ENCODE data around the gene RALGAPA2.

RALGAPA2 gene

DNA sequence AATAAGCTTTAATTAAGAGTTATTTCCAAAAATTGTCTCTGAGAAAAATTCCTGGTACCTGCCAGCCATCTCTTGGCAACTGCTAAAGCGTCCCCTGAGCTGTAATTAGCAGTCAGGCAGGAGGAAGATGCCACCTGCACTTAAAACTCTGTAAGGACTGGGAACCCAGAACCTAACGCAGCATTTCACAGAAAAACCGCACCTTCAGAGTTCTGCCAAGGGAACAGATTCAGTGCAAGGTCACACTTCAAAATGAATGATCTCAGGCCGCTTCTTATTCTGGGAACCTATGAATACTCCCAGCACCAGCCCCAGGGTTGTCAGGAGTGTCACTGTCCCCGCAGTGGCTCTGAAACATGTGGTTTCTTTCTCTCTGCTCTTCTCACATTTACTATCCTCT lies 307.8 kb downstream of the RALGAPA2 start:
- no peak overlapping the region for H3K4me3 ChIP-seq (ENCODE audit: low read depth, low read length)
- TF ChIP-seq, protein P1, sequence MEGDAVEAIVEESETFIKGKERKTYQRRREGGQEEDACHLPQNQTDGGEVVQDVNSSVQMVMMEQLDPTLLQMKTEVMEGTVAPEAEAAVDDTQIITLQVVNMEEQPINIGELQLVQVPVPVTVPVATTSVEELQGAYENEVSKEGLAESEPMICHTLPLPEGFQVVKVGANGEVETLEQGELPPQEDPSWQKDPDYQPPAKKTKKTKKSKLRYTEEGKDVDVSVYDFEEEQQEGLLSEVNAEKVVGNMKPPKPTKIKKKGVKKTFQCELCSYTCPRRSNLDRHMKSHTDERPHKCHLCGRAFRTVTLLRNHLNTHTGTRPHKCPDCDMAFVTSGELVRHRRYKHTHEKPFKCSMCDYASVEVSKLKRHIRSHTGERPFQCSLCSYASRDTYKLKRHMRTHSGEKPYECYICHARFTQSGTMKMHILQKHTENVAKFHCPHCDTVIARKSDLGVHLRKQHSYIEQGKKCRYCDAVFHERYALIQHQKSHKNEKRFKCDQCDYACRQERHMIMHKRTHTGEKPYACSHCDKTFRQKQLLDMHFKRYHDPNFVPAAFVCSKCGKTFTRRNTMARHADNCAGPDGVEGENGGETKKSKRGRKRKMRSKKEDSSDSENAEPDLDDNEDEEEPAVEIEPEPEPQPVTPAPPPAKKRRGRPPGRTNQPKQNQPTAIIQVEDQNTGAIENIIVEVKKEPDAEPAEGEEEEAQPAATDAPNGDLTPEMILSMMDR (IDR thresholded peaks at IDR 0.05; ENCODE audit: insufficient read depth, low read depth, low read length, missing control alignments) = no peak
- DNase-seq (ENCODE audit: low read depth) = no peak

DNA sequence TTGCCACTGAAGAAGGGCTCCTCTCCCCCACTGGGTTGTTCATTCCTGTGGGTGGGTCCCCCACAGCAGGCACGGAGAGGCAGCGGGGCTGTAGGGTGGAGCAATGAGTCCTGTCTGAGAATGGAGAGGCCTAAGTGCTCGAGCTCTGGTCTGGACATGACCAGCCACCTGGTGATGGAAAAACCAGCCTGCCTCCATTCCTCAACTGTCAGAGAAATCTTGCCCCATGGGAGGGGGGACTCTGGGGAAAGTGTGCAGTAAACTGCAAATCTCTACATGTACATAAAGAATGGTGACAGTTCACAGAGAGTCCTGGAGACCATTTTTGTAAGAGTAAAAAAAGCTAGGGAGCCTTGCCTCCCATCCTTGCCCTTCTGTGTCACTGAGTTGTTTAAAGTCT lies 310.5 kb downstream of the RALGAPA2 start:
- TF ChIP-seq, protein P1 (IDR thresholded peaks at IDR 0.05; ENCODE audit: insufficient read depth, low read depth, low read length, missing control alignments) = no peak
- no peak overlapping the region for H3K4me3 ChIP-seq (ENCODE audit: low read depth, low read length)
- no peak for DNase-seq (ENCODE audit: low read depth)

DNA sequence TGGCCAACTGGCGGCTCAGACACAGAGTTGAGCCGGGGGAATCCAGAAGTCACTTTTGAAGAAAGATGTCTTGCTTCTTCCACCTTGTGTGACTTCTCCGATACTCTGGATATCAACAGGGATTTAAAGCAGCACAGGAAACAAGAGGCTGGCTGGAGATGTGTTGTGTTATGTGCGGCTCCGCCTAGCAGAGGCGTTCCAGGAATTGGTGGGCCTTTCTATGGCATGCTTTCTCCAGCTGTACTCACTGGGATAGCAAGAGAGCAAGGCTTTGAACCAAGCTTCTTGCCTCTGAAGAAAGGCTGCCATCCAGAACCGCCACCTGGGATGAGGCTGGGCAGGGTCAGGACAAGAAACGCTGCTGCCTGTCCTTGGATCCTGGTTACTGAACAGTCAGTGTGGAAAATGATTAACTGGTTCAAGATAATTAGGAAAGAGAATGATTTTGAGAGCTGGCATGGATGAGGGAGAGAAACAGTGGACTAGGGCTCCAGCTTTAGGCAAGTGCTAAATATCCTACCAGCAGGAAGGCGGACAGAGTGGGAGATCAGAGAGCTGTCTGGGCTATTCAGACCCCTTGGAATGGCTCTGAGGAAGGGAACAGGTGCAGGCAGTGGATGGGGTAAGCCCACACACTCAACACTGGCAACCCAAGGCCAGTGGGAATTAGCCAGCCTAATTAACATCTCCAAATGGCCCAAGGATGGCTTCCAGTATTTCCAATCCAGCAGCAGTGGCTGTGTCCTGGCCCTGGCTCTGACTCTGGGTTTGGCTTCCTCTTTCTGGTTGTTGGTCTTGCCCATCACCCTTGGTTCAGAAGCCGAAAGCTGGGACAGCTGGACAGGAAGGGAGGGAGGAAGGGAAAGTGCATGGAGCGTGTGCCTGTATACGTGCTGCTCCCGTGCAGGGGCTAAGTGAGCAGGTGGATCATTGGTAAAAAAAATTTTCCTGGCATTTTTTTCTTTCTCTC lies 312.6 kb downstream of the RALGAPA2 start:
- TF ChIP-seq, protein P1 (IDR thresholded peaks at IDR 0.05; ENCODE audit: insufficient read depth, low read depth, low read length, missing control alignments) = no peak
- DNase-seq (ENCODE audit: low read depth) = no peak
- H3K4me3 ChIP-seq (ENCODE audit: low read depth, low read length) = no peak overlapping the region

DNA sequence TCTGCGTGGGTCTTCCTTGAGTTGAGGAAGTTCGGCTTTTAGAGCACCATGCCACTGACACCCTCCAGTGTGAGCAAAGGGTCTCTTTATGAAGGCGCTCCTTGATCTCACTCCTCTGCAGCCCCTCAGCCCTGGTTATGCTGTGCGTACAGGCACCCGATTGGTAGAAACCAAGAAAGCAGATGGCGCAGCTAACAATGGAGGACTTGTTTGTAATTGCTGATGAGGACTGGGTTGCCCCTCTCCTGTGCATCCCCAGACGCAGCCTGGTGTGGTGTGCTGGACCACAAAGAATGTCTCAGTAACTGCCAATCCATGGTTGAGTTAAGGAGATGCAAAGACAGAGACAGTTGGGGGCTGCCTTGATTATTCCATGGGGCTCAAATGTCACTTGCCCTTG lies 314.3 kb downstream of the RALGAPA2 start:
- no peak overlapping the region for H3K4me3 ChIP-seq (ENCODE audit: low read depth, low read length)
- TF ChIP-seq, protein P1 (IDR thresholded peaks at IDR 0.05; ENCODE audit: insufficient read depth, low read depth, low read length, missing control alignments) = no peak
- no peak for DNase-seq (ENCODE audit: low read depth)

DNA sequence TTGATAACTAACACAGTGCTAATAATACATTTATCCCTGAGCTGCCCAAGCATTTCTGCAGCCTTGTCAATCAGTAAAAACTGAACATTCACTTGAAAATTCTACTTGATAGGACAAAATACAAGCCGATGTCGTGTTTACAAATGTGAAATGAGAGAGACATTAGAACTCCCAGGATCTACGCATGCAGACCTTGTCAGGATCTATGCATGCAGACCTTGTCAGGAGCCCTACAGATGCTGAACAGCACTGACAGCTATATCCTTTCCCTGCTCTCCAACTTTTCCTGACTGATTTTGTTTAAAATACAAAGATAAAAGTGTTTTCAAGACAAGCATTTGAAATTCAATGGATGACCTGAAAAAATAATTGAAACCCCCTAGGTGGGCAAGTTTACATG lies 315.6 kb downstream of the RALGAPA2 start:
- no peak overlapping the region for H3K4me3 ChIP-seq (ENCODE audit: low read depth, low read length)
- TF ChIP-seq, protein P1 (IDR thresholded peaks at IDR 0.05; ENCODE audit: insufficient read depth, low read depth, low read length, missing control alignments) = no peak
- DNase-seq (ENCODE audit: low read depth) = no peak

DNA sequence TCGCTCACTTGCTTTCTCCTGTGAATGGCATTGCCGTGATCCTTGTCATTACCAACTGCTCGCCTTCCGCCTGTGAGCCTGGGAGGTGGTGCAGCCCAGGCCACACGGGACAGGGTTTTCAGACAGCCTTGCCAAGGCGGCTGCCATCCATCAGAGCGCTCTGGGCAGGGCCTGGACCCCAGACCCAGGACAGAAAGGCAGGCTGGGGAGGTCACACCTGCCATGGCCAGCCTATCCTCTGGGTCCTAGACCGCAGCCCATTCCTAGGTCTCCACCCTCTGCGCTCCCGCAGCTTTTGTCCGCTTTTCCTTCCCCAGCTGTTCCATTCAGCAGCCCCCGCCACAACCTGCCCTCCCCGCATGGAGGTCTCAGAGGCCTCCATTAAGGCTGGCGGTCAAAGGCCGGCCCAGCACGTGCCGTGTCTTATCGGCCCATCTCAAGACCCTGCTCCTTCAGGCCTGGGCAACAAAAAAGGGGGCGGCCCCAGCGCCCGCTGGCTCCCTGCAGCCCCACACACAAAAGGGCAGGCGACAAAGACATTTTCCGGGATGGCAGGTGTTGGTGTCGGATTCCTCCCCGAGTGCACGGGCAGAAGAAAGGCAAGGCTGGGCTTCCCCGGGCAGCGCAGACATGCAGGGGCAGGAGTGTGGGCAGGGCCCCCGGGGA lies 316.4 kb downstream of the RALGAPA2 start:
- no peak overlapping the region for H3K4me3 ChIP-seq (ENCODE audit: low read depth, low read length)
- no peak for DNase-seq (ENCODE audit: low read depth)

More for the DNA sequence above, 316.4 kb downstream of the RALGAPA2 start:
- TF ChIP-seq, protein P1 (IDR thresholded peaks at IDR 0.05; ENCODE audit: insufficient read depth, low read depth, low read length, missing control alignments) = no peak

All from GM12865 (cell line).